GM19025 (cell line): ENCODE results near the gene GLS2.
"Not testable (repeated sequence)": the region's sequence is repeated elsewhere in the genome, so short reads cannot be mapped to it uniquely, and the experiment has no call there.

Experiments
- ATAC-seq: cut with Tn5 transposase; IDR thresholded peaks from one replicate; pipeline ENCODE4 v1.9.1; 2021; ENCODE audit warnings: mild to moderate bottlenecking, low read depth, moderate library complexity; ENCODE audit not compliant: unreplicated experiment

Gene GLS2

GRCh38 chr12:56493409-56494105 is 5.6 kb upstream of the GLS2 start:
- not testable (repeated sequence) for ATAC-seq

GRCh38 chr12:56490360-56490759 is 2.4 kb upstream of the GLS2 start:
- ATAC-seq = no peak

GRCh38 chr12:56487448-56488040 is 417 bp downstream of the GLS2 start:
- peak; percentile 26 for ATAC-seq

- ATAC-seq = no peak
These were observed 1.3 kb downstream of the GLS2 start for GRCh38 chr12:56486694-56487093.

- ATAC-seq = no peak
These were observed 3.4 kb downstream of the GLS2 start for GRCh38 chr12:56484566-56484965.

- ATAC-seq = no peak
These were observed 8.3 kb downstream of the GLS2 start for GRCh38 chr12:56479625-56480024.

- ATAC-seq = no peak
These were observed 10.3 kb downstream of the GLS2 start for GRCh38 chr12:56477521-56478225.

GRCh38 chr12:56476972-56477432 is 11.0 kb downstream of the GLS2 start:
- ATAC-seq = no peak

- no peak for ATAC-seq
These were observed 11.8 kb downstream of the GLS2 start for GRCh38 chr12:56476143-56476542.

- no peak for ATAC-seq
These were observed 13.6 kb downstream of the GLS2 start for GRCh38 chr12:56474389-56474788.

GRCh38 chr12:56469007-56469930 is 18.7 kb downstream of the GLS2 start:
- no peak for ATAC-seq

GRCh38 chr12:56468216-56469006 is 19.6 kb downstream of the GLS2 start, which contains the start of gene SPRYD4:
TSS of gene SPRYD4 (plus strand) at chr12:56468578. CDS start at chr12:56468592, 14 bp downstream.
- ATAC-seq = peak; percentile 87

- ATAC-seq = no peak
These were observed 25.4 kb downstream of the GLS2 start for GRCh38 chr12:56462565-56462964.

GRCh38 chr12:56461235-56462159 is 26.5 kb downstream of the GLS2 start:
- ATAC-seq = no peak

- ATAC-seq = no peak
These were observed 30.1 kb downstream of the GLS2 start for GRCh38 chr12:56457817-56458216.

- ATAC-seq = no peak
These were observed 33.4 kb downstream of the GLS2 start, which contains the start of gene MIP for GRCh38 chr12:56454557-56454956. TSS of gene MIP (minus strand) at chr12:56454657. CDS start at chr12:56454613, 44 bp downstream.

- ATAC-seq = no peak
These were observed 36.8 kb downstream of the GLS2 start for GRCh38 chr12:56451147-56451546.

- no peak for ATAC-seq
These were observed 37.7 kb downstream of the GLS2 start for GRCh38 chr12:56450241-56450640.

GRCh38 chr12:56449622-56449984 is 38.4 kb downstream of the GLS2 start:
- ATAC-seq = no peak
